GM18861 (cell line): Measurements from ENCODE around the gene COL26A1.

Experiments used
- ATAC-seq: cut with Tn5 transposase; IDR thresholded peaks from one replicate; pipeline ENCODE4 v1.9.1; 2021; ENCODE audit not compliant: unreplicated experiment

COL26A1 gene

DNA sequence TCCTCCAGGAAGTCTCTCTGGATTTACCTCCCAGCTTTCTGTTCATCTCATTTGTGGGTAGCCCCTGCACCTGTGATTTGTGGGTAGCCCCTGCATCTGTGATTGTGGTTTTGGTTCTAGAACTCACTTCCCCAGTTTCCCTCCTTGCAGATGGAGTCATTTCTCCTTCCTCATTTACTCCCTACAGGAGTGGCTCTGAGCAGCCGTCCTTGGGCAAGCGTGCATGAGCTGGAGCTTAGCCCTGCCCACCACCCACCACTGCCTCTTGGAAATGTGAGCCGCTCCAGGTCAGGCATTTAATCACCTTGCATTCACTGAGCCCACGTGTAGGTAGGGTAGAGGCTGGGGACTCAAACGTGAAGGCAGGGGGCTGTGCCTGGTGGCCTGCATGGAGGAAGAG is 8.2 kb downstream of the COL26A1 start:
- ATAC-seq: no peak

DNA sequence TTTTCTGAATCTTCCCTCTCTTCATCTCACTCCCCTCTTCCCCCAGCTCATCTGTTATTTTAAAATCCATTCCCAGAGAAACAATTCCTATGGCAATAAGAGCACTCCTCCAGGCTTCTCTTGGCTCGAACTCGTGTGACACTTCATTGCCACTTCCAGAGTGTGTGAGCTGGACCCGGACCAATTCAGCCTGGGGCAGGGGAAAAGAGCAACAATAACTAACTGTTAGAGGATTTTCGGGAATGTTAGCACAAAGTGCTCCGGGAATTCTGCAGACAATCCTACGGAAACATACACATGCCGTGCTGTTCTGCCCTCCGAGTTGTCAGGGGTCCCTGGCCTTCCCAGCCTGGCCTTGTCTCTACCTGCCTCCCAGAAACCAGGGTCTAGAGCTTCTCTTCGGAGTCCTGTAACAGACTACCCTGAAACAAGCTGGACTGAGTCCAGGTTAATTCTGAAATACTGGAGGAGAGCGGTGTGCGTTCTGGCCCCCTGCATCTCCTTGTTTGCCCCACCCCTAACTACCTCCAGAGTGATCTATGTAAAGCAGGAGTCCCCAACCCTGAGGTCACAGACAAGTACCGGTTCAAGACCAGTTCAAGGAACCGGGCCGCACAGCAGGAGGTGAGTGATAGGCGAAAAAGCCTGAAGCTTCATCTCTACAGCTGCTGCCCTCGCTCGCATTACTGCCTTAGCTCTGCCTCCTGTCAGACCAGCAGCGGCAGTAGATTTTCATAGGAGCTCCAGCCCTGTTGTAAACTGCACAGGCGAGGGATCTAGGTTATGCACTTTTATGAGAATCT is 11.3 kb downstream of the COL26A1 start:
- no peak for ATAC-seq

DNA sequence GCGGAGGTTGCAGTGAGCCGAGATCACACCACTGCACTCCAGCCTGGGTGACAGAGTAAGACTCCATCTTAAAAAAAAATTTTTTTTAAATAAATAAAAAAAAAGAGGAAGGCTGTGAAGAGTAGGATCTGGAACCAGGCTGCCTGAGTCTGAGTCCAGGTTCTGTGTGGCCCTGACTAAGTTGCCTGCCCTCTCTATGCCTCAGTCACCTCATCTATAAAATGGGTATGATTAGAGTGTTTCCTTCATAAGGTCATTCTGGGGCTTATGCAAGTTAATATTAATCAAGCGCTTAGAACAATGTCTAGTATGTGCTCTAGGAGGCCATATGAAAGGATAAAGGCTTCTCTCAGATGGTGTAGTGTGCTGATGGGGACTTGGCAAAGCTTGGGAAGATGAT is 12.3 kb downstream of the COL26A1 start:
- ATAC-seq: no peak

DNA sequence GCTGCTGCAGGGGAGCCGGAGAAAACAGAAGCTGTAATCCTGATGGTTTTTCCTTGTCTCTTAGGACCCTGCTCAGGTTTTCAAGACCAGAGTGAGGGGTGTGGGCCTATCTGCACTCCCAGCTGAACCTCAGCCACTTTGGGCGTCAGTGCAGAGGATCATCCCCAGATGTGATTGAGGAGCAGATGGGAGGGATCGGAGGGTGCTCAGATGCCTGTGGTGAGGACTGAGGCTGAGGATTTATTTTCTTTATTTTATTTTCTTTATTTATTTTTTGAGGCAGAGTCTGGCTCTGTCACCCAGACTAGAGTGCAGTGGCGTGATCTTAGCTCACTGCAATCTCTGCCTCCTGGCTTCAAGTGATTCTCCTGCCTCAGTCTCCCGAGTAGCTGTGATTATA is 13.9 kb downstream of the COL26A1 start:
- ATAC-seq: no peak

DNA sequence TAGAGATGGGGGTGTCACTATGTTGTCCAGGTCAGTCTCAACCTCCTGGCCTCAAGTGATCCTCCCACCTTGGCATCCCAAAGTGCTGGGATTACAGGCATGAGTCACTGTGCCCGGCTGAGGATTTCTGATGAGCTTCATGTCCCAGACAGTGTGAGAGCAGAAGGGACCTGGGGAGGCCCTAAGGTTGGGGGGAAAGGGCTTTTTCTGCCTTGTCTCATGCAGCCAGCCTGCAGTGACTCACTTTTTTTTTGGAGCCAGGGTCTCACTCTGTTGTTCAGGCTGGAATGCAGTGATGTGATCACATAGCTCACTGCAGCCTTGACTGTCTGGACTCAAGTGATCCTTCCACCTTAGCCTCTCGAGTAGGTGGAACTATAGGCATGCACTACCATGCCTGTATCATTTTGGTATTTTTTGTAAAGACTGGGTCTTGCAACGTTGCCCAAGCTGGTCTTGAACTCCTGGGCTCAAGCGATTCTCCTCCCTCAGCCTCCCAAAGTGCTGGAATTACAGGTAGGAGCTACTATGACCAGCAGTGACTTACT is 14.6 kb downstream of the COL26A1 start:
- ATAC-seq: no peak

DNA sequence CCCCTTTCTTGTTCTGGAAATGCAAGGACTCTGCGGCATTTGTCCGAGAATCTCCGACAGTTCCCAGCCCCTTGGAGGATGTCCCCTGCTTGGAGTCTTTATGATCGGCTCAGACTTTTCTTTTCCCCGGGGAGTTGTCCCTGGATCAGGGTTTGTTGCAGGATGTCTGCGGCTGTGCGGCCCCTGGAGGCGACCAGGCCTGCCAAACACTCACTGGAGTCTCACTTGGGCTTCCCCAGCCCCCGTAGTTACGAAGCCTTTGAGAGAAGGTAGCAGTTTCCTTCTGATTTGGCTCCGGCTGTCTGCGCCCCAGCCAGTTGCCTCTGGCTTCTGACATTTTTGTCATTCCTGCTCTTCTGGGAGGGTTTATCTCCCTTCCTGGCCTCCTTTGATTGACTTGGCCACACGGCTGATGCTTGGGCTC is 16.1 kb downstream of the COL26A1 start:
- no peak for ATAC-seq

DNA sequence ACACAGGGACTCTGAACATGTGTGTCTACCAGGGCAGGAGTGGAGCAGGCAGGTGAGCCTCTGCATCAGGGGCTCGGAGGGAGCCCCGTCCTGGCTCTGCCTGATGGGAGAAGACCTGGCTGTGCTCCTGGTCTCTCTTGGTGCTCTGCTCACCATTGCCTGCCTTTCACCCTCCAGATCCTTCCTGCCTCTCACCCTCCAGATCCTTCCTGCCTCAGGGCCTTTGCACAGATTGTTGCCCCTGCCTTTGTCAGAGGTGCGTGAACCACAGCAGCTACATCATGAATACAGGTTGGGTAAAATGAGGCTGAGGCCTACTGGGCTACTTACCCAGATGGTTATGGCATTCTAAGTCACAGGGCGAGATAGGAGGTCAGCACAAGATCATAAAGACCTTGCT is 16.6 kb downstream of the COL26A1 start:
- no peak for ATAC-seq

DNA sequence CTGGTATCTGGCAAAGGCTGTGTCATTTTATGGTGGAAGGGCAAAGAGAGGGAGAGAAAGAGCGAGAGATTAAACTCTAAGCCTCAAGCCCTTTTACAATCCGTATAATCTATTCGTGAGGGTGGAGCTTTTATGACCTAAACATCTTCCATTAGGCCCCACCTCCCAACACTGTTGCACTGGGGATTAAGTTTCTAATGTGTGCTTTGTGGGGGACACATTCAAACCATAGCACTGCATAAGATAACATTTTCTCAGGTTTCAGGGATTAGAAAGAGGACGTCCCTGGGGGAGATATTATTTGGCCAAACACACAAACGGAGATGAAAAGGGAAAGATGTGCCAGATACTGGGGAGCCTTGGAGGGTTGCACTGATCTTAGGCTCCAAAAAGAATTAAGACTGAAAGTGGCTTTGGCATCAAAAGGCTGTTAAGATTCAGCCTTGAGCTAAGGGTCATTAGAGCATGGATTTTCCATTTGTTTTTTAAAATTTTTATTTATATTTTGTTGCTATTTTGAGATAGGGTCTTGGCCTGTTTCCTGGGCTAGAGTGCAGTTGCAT is 19.0 kb downstream of the COL26A1 start:
- no peak for ATAC-seq

DNA sequence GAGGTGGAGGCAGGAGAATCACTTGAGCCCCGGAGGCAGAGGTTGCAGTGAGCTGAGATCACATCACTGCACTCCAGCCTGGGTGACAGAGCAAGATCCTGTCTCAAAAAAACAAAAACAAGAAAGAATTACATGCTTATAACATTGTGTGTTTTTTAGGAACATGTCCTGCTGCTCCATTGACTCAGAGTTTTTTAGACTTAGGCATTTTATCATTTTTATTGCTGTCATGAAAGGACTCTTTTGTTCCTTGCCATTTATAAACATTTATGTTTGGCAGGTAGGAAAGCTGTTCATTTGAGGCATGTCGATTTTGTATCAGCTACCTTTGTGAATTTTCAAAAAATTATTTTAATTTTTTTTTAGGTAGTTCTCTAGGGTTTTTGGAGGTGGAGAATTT is 20.3 kb downstream of the COL26A1 start:
- no peak for ATAC-seq

DNA sequence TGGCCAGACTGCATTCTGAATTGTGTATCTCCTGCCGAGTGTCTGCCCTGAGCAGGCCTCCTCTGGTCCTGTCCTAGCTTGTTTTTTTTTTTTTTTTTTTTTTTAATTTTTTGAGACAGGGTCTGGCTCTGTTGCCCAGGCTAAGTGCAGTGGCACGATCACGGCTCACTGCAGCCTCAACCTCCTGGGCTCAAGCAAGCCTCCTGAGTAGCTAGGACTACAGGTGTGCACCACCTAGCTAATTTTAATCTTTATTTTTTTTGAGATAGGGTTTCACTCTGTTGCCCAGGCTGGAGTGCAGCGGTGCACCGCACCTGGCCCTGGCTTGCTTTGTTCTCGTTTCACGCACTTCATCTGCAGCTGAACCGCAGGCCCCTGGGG is 23.5 kb downstream of the COL26A1 start:
- ATAC-seq: no peak

DNA sequence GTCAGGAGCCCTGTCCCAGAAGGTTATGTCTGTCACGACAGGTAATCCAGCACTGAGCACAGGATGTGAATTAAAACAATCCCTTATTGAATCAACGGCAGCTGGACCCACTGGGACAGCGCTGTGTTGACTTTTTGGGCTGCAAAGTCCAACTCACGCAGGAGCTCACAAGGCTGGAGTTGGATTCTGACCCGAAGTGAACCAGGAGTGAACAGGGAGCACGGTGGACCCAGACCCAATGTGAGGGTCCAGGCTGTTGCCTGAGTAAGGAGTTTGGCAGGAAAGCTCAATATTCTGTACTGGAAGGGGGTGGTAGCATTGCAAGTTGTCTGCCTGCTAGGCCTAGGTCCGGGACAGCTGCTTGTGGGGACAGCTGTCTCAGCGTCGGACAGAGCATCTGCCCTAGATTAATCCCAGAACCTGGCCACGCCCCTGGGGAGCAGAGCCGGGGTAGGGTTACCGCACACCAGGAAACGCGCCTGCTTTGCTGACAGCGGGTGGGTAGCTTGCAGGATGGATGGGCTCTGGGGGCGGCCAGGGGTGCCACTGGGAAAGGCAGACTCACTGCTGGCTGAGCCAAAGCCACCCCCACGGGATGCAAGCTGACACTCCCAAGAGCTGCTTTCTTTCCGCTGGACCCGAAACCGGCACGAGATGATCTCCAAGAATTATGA is 24.0 kb downstream of the COL26A1 start:
- no peak for ATAC-seq

DNA sequence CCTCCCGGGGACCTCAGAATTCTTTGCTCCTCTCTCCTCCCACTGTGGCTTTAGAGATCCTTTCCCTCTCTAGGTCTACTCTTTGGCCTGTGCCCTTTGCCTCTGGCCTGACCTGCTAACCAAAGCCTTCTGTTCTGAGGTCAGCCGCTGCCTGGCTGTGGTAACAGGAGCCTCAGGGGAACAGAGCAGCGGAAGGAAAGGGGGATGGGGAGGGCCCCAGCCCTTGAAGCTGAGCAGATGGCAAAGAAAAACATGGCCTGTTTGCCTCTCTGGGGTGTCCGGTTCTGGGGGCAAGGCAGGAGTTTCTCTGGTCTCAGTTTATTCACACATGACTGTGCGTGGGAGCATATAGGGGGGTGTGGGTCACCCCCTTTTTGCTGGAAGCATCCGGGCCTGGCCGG is 28.2 kb downstream of the COL26A1 start:
- peak; percentile 97 for ATAC-seq

DNA sequence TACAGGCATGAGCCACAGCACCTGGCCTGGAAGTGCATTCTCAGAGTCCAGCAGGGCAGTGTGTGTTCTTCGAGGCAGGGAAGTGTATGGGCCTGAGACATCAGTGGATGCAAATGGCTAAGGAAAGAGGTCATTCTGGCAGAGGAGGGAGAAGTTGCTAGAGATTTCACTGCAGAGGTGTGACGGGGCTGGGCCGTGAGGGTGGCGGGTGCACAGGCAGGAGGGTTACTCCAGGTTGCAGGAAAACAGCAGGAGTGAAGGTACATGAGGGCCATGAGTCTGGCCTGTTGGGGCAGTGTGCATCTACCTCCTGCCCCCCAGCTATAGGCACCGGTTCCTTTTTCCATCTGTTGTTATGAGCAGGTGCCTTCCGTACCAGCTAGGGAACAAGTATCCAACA is 29.3 kb downstream of the COL26A1 start:
- ATAC-seq: no peak

DNA sequence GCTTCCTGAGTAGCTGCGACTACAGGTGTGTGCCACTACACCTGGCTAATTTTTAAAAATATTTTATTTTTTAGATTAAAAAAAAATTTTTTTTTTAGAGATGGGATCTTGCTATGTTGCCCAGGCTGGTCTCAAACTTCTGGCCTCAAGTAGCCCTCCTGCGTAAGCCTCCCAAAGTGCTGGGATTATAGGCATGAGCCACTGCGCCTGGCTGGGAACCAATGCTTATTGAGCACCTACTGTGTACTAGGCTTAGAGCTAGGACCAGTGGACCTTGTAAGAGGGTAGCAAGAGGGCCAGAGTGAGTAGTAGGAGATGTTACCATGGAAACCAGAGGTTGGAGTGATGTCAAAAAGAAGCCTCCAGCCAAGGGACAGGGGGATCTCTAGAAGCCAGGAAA is 31.2 kb downstream of the COL26A1 start:
- ATAC-seq: no peak

DNA sequence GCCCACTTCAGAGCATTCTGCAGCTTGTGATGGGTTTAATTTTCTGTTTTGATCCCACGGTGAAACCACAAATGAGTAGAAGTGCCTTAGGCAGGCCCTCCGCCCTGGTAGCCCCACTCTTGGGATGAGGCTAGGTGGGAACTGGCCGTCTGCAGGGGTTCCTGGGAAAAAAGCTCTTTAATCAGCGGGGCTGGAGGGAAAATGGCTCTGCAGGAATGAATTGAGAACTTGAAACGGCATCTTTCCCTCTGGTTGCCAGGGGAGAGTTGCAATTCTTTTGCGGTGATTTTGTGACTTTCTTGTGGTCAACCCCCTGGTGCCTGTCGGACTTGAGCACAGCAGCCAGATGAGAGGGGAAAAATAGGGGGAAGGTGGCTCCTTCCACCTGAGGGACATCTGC is 32.7 kb downstream of the COL26A1 start:
- ATAC-seq: no peak

DNA sequence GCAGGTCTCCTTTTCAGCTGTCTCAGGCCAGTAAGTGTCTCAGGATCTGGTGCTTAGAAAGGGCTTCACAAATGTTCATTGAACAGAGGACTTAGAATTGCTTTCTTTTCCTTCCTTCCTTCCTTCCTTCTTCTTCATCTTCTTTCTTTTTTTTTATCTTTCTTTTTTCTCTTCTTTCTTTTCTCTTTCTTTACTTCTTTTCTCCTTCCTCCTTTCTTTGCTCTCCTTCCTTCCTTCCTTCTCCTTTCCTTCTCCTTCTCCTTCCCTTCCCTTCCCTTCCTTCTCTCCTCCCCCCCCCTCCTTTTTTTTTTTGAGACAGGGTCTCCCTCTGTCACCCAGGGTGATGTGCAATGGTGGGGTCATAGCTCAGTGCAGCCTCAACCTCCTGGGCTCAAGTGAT is 34.6 kb downstream of the COL26A1 start:
- no peak for ATAC-seq

DNA sequence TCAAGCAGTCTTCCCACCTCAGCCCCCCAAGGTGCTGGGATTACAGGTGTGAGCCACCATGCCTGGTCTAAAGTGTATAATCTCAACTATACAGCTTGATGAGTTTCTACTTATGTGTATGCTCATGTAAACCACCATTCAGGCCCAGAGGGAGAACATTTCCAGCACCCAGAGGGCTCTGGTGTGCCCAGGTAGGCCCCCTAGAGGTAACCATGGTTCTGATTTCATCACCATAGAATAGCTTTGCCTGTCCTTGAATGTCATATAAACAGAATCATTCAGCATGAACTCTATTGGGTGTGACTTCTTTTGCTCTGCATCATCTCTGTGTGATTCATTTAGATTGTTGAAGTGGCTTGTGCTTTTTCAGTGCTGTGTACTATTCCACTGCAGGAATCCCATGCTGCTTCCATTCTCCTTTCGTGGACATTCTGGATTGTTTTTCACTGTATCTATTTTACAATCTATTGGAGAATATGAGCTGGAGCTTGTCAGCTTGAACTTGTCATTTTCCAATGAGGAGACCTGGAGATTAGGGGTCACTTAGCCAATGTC is 35.2 kb downstream of the COL26A1 start:
- ATAC-seq: no peak

DNA sequence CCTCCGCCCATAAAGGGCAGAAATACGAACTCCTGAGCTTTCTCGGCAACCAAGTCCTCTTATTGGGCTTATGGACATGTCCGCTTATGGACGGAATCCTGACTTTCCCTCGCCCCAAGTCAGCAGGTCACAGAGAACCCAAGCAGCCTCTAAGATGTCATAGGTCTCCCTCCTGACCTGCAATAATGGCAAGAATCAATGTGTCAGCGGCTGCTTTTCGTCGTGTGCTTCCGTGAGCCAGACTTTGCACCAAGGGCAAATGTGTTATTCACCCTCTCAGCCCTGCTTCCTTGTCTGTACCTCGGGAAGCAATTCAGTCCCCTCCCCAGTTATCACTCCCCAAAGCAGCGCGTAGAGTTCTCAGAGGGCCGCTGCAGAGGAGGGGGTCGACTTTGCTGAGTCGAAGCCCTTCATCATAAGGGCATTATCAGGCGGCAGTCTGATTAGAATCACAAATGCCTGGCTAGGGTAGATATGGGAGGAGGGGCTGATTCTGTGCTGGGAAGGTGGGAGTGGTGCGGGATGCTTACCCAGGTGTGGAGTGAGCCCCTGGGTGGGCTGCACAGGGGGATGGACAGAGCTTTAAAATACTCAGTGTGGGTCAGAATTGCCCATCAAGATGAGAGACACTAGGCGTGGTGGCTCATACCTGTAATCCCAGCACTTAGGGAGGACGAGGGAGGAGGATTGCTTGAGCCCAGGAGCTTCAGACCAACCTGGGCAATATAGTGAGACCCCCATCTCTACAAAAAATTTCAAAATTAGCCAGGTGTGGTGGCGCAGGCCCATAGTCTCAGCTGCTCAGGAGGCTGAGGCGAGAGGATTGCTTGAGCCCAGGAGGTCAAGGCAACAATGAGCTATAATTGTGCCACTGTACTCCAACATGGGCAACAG is 36.0 kb downstream of the COL26A1 start:
- ATAC-seq: no peak

DNA sequence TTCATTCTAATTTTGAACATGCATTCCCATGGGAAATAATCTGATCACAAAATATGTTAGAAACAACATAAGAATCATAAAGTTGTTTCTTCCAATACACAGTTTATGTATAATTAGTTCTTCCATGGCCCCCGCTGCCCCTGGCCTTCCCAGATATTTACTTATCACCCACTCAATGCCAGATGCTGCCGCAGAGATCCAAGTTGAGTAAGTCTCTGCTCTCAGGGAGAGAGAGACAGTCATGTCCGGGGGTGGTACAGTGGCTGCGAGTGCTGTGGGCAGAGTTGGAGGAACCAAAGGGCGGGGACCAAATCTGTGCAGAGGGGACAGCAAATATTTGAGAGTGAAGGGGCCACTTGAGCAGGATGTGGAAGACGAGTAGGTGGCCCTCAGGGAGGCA is 37.1 kb downstream of the COL26A1 start:
- no peak for ATAC-seq

DNA sequence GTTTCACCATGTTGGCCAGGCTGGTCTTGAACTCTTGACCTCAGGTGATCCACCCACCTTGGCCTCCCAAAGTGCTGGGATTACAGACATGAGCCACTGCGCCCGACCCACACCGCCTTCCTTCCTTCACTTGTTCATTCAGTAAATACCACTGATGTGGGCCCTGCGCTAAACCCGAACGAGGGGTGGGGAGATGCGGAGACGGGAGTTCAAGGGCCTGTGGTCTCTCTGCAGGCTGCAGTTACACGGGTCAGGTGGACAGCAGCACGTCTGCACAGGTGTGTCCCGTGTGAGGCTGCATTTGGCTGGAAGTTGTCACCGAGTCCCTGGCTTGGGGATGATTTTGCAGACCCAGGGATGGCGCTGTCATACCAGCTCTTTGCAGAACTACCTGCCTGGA is 38.1 kb downstream of the COL26A1 start:
- no peak for ATAC-seq
